Measurements from ENCODE around the gene GCN1.

GRCh38 chr12:120136093-120136770 is 58.3 kb downstream of the GCN1 start:
- TF ChIP-seq, protein P1, sequence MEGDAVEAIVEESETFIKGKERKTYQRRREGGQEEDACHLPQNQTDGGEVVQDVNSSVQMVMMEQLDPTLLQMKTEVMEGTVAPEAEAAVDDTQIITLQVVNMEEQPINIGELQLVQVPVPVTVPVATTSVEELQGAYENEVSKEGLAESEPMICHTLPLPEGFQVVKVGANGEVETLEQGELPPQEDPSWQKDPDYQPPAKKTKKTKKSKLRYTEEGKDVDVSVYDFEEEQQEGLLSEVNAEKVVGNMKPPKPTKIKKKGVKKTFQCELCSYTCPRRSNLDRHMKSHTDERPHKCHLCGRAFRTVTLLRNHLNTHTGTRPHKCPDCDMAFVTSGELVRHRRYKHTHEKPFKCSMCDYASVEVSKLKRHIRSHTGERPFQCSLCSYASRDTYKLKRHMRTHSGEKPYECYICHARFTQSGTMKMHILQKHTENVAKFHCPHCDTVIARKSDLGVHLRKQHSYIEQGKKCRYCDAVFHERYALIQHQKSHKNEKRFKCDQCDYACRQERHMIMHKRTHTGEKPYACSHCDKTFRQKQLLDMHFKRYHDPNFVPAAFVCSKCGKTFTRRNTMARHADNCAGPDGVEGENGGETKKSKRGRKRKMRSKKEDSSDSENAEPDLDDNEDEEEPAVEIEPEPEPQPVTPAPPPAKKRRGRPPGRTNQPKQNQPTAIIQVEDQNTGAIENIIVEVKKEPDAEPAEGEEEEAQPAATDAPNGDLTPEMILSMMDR (conservative IDR thresholded peaks at IDR 0.05; ENCODE audit: low read depth, low read length): no peak
- no peak for TF ChIP-seq EZH2 (IDR thresholded peaks at IDR 0.05; ENCODE audit: low read length, unreplicated experiment)
- no peak for TF ChIP-seq EZH2phosphoT487 (IDR thresholded peaks at IDR 0.05; ENCODE audit: borderline replicate concordance, low read length)

All from PC-3 (cell line).